SK-N-SH (cell line): Measurements from ENCODE around the gene MALAT1.

Experiments used
- CTCF ChIP-seq: fragments of 200-600 bp; sonication (generic); IDR thresholded peaks from 2 replicates; pipeline ENCODE4 v1.6.1; 2017; ENCODE audit warnings: antibody characterized with exemption, mild to moderate bottlenecking, moderate library complexity
- SIN3A ChIP-seq: IDR thresholded peaks from 2 replicates; pipeline ENCODE4 v1.6.1; 2012; ENCODE audit warnings: low read depth, mild to moderate bottlenecking, low read length, moderate library complexity, borderline replicate concordance
- TAF1 ChIP-seq: IDR thresholded peaks from 2 replicates; pipeline ENCODE4 v1.6.1; 2012; ENCODE audit warnings: low read depth, mild to moderate bottlenecking, low read length, moderate library complexity, borderline replicate concordance

GRCh38 chr11:65454311-65454695, 44.5 kb upstream of the MALAT1 start:
- TF ChIP-seq TAF1 (no peak), SIN3A (no peak), CTCF (no peak)
